Measurements from ENCODE around the gene CMTM5.

GRCh38 chr14:23385244-23385641 lies 8.4 kb downstream of the CMTM5 start:
- no peak for TF ChIP-seq POLR2A (IDR thresholded peaks at IDR 0.05)
- TF ChIP-seq CTCF (IDR thresholded peaks at IDR 0.05), result no peak
- TF ChIP-seq POLR2AphosphoS5 (IDR thresholded peaks at IDR 0.05), result no peak
- TF ChIP-seq EP300 (IDR thresholded peaks at IDR 0.05; ENCODE audit: low read depth), result no peak

Measured in transverse colon (tissue), 4 donors.